WI38 (cell line): ENCODE data around the gene ZNF530.
A peak's percentile ranks its signal among the peaks of the same experiment; 100 is the strongest.

ENCODE experiments used
- H3K4me3 ChIP-seq: 2 replicates; pipeline ENCODE4 v1.5.1; 2011; ENCODE audit warnings: low read depth, mild to moderate bottlenecking, control low read depth, low read length
- CTCF ChIP-seq: IDR thresholded peaks from 2 replicates; pipeline ENCODE4 v1.5.1; 2012; ENCODE audit warnings: low read depth, mild to moderate bottlenecking, control low read depth, low read length

ZNF530 gene

GRCh38 chr19:57599761-57600383, at the start of gene ZNF530:
TSS of gene ZNF530 (plus strand) at chr19:57599885. CDS start at chr19:57604346, 4,461 bp downstream.
- H3K4me3 ChIP-seq = peak within 1 kb of the TSS; percentile 83

GRCh38 chr19:57552432-57552831, 47.3 kb upstream of the ZNF530 start:
- TF ChIP-seq CTCF = no peak
- H3K4me3 ChIP-seq = no peak overlapping the region

More at GRCh38 chr19:57599761-57600383, at the start of gene ZNF530:
- no peak for TF ChIP-seq CTCF

GRCh38 chr19:57557659-57558058, 42.0 kb upstream of the ZNF530 start:
- H3K4me3 ChIP-seq = no peak overlapping the region

GRCh38 chr19:57558525-57558924, 41.2 kb upstream of the ZNF530 start:
- no peak for TF ChIP-seq CTCF
- peak overlapping the region; percentile 97 for H3K4me3 ChIP-seq

More at GRCh38 chr19:57557659-57558058, 42.0 kb upstream of the ZNF530 start:
- TF ChIP-seq CTCF = no peak

- H3K4me3 ChIP-seq = peak overlapping the region; percentile 97
- TF ChIP-seq CTCF = no peak
Measured at GRCh38 chr19:57559008-57559403, 40.7 kb upstream of the ZNF530 start.

GRCh38 chr19:57559404-57560025, 40.2 kb upstream of the ZNF530 start, which contains the start of gene ZNF550:
TSS of gene ZNF550 (minus strand) at chr19:57559863. CDS start at chr19:57559682, 181 bp downstream.
- no peak for TF ChIP-seq CTCF
- peak within 1 kb of the TSS; percentile 97 for H3K4me3 ChIP-seq

- H3K4me3 ChIP-seq = peak overlapping the region; percentile 97
- TF ChIP-seq CTCF = no peak
Measured at GRCh38 chr19:57560049-57560491, 39.6 kb upstream of the ZNF530 start.
